Activated CD4-positive, alpha-beta T cell treated with anti-CD3 and anti-CD28 coated beads, Interleukin-2, amount 10 ng/mL, durations not matched to agents 7 days and 5 days (primary cell): ENCODE results near the gene DSCAM. TPM values are rescaled to one million over a fixed set of nuclear protein-coding genes. Genes with fewer than 3 reads are reported as not detected.

Experiments
- CTCF ChIA-PET: fragments of 350-600 bp; sonication (Branson Sonifier 250); formaldehyde crosslinking; loops from one replicate; lab custom pipeline; 2021; ENCODE audit warnings: antibody characterized with exemption; lab: Charles Lee
- POLR2A ChIA-PET: fragments of 350-600 bp; sonication (Branson Sonifier 250); formaldehyde crosslinking; loops from one replicate; lab custom pipeline; 2021; ENCODE audit warnings: antibody characterized with exemption; lab: Charles Lee
- DNase-seq: peaks from one replicate; pipeline ENCODE4 v3.0.0-alpha.2; 2020
- H3K27ac Mint-ChIP-seq: one replicate; pipeline ENCODE4 v1.8.0; 2021; ENCODE audit warnings: mild to moderate bottlenecking, moderate library complexity, mixed read lengths
- H3K27me3 Mint-ChIP-seq: one replicate; pipeline ENCODE4 v1.8.0; 2021; ENCODE audit warnings: mixed read lengths
- H3K36me3 Mint-ChIP-seq: one replicate; pipeline ENCODE4 v1.8.0; 2021; ENCODE audit warnings: low read depth, mixed read lengths
- H3K4me1 Mint-ChIP-seq: one replicate; pipeline ENCODE4 v1.8.0; 2021; ENCODE audit warnings: mixed read lengths
- H3K4me3 Mint-ChIP-seq: one replicate; pipeline ENCODE4 v1.8.0; 2021; ENCODE audit warnings: mild to moderate bottlenecking, moderate library complexity, mixed read lengths
- H3K9me3 Mint-ChIP-seq: one replicate; pipeline ENCODE4 v1.8.0; 2021; ENCODE audit warnings: mixed read lengths
- total RNA-seq, 2 experiments: library from RNA; stranded (reverse); gene quantifications; one replicate each; pipeline ENCODE4 v1.2.3, GENCODE V29; 2021

Gene DSCAM
- total RNA-seq, 2 experiments from 2014 or later, result not detected

DNA sequence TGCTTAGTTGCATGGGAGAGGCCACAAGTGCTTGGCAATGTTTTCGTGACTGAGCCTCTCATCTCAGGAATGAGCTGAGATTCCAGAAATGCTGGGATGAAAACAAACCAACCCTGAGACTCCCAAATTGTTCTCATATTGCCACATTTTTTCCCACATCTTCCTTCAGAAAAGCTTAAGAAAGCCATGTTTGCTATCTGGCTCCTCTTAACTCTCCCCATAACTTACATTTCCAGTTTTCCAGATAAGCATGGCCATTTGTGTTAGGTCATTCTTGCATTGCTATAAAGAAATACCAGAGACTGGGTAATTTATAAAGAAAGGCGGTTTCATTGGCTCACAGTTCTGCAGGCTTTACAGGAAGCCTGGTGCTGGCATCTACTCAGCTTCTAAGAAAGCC is 17.2 kb downstream of the DSCAM start:
- Mint-ChIP-seq H3K9me3 (no peaks in the 10 kb centered on the region), H3K4me3 (no peak overlapping the region), H3K4me1 (no peaks in the 10 kb centered on the region), H3K36me3 (no peaks in the 10 kb centered on the region), H3K27ac (no peak overlapping the region), H3K27me3 (no peaks in the 10 kb centered on the region)
- POLR2A ChIA-PET, result no interaction called here
- CTCF ChIA-PET, result no interaction called here
- DNase-seq, result no peak

GRCh38 chr21:40829308-40829707 is 17.6 kb downstream of the DSCAM start:
- no peak for DNase-seq
- POLR2A ChIA-PET, result no interaction called here
- Mint-ChIP-seq H3K27ac (no peak overlapping the region), H3K4me1 (no peaks in the 10 kb centered on the region), H3K4me3 (no peak overlapping the region), H3K27me3 (no peaks in the 10 kb centered on the region), H3K9me3 (no peaks in the 10 kb centered on the region), H3K36me3 (no peaks in the 10 kb centered on the region)
- CTCF ChIA-PET, result no interaction called here

DNA sequence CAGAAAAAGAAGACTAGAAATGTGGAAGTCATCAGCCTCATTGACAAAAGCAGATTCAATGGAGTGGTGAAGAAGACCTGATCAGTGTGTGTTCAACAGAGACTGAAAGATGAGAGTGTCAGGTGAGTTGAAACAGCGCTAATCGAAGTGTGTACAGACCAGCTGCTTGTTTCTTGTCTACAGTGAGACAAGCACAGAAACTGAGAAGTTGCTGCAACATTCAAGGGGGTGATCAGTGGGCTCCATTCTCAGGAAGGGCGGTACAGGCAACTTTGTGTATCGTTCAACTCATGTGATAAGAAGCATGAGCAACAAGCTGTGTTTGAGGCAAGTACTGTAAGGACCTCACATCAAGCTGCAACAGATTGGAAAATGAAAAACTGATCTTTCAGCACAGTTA is 19.4 kb downstream of the DSCAM start:
- Mint-ChIP-seq H3K36me3 (no peaks in the 10 kb centered on the region), H3K27me3 (no peaks in the 10 kb centered on the region), H3K9me3 (no peaks in the 10 kb centered on the region), H3K4me1 (no peaks in the 10 kb centered on the region), H3K4me3 (no peak overlapping the region), H3K27ac (no peak overlapping the region)
- ChIA-PET CTCF (no interaction called here), POLR2A (no interaction called here)
- DNase-seq, result no peak

GRCh38 chr21:40819071-40819900 is 27.7 kb downstream of the DSCAM start:
- no peaks in the 10 kb centered on the region for H3K4me1 Mint-ChIP-seq
- CTCF ChIA-PET, result no interaction called here
- no peaks in the 10 kb centered on the region for H3K27me3 Mint-ChIP-seq
- H3K4me3 Mint-ChIP-seq, result no peak overlapping the region
- no peak overlapping the region for H3K27ac Mint-ChIP-seq
- peaks cover 3% of the 10 kb centered on the region for H3K9me3 Mint-ChIP-seq
- DNase-seq, result no peak
- no peaks in the 10 kb centered on the region for H3K36me3 Mint-ChIP-seq
- POLR2A ChIA-PET, result no interaction called here

DNA sequence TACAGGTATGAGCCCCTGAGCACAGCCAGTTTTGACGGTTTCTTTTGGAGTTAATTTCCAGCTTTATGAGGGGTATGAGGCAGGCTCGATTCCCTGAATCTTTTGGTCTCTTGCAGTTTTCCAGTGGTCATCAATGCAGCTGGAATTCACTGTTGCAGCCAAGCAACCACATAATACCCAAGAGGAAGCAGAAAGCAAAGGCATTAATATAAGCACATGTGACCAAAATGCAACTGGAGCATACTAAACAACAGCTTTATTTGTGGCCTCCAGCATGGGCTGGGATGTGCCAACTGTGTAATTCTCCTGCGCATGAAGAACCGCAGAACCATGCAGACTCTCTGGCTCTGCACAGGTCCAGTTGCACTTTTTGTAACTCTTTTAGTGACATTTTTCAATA is 33.0 kb downstream of the DSCAM start:
- Mint-ChIP-seq H3K4me3 (no peak overlapping the region), H3K27ac (no peak overlapping the region), H3K36me3 (no peaks in the 10 kb centered on the region), H3K4me1 (no peaks in the 10 kb centered on the region), H3K9me3 (no peaks in the 10 kb centered on the region), H3K27me3 (no peaks in the 10 kb centered on the region)
- no peak for DNase-seq
- ChIA-PET CTCF (no interaction called here), POLR2A (no interaction called here)

GRCh38 chr21:40809673-40810197 is 37.2 kb downstream of the DSCAM start:
- no peak overlapping the region for H3K27ac Mint-ChIP-seq
- no peaks in the 10 kb centered on the region for H3K36me3 Mint-ChIP-seq
- H3K4me3 Mint-ChIP-seq, result no peak overlapping the region
- DNase-seq, result no peak
- H3K9me3 Mint-ChIP-seq, result peaks cover 5% of the 10 kb centered on the region
- POLR2A ChIA-PET, result no interaction called here
- no peaks in the 10 kb centered on the region for H3K27me3 Mint-ChIP-seq
- no peaks in the 10 kb centered on the region for H3K4me1 Mint-ChIP-seq
- CTCF ChIA-PET, result interaction anchor here (1.1 kb wide), 1 partner anchor 172 kb away, joined by 3 read pairs; no protein-coding TSS in a partner anchor

DNA sequence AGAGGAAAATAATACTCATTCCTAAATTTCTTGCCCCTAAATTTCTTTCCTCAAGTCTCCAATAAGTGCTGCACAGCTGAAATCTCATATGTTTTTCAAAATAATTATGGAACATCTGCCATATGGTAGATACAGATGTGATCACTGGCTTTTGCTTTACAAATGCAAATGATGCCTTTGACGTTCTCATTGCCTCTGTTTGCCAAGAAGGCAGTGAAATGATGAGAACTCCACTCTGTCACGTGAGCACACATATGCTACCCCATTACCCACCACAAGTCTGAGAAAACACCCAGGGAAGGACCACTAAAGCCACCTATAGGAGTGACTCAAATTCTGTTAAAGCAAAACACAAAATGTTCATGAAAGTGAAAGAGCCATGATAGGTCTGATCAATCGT is 43.9 kb downstream of the DSCAM start:
- Mint-ChIP-seq H3K9me3 (peaks cover 20% of the 10 kb centered on the region), H3K27me3 (no peaks in the 10 kb centered on the region), H3K4me1 (no peaks in the 10 kb centered on the region), H3K36me3 (no peaks in the 10 kb centered on the region), H3K27ac (no peak overlapping the region), H3K4me3 (no peak overlapping the region)
- ChIA-PET CTCF (no interaction called here), POLR2A (no interaction called here)
- no peak for DNase-seq

DNA sequence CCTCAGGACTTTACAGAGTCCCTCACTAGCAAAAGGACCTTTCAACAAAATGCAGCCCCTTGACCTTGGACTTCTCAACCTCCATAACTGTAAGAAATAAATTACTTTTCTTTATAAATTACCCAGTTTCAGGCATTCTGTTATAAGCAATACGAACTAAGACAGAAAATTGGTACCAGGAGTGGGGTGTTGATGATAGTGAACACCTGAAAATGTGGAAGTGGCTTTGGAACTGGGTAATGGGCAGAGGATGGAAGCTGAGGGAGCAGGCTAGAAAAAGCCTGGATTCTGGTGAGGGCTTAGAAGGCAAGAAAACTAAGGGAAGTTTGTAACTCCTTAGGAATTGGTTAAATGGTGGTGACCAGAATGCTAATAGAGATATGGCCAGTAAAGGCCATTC is 46.8 kb downstream of the DSCAM start:
- ChIA-PET CTCF (no interaction called here), POLR2A (no interaction called here)
- Mint-ChIP-seq H3K27me3 (no peaks in the 10 kb centered on the region), H3K27ac (no peak overlapping the region), H3K4me3 (no peak overlapping the region), H3K9me3 (peaks cover 20% of the 10 kb centered on the region), H3K36me3 (no peaks in the 10 kb centered on the region), H3K4me1 (no peaks in the 10 kb centered on the region)
- no peak for DNase-seq

DNA sequence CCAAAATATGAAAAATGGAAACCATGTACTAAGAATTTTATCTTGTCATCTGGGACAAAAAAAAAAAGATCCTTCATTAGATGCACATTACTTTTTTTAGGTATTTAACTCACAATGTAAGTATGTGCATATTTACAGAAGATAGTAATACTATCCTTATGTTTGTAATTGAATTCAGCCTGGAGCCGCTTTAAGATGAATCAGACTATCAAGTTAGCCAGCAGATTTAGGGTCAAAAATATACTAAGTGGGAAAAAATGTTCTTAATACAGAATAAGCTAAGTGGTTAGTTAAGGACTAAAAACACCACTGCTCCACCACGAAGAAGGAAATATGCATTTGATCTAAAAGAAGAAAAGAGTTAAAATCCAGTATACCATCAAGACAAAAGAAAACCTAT is 49.1 kb downstream of the DSCAM start:
- no peak for DNase-seq
- ChIA-PET POLR2A (no interaction called here), CTCF (no interaction called here)
- Mint-ChIP-seq H3K4me3 (no peak overlapping the region), H3K36me3 (no peaks in the 10 kb centered on the region), H3K27me3 (no peaks in the 10 kb centered on the region), H3K4me1 (no peaks in the 10 kb centered on the region), H3K27ac (no peak overlapping the region), H3K9me3 (peaks cover 15% of the 10 kb centered on the region)

DNA sequence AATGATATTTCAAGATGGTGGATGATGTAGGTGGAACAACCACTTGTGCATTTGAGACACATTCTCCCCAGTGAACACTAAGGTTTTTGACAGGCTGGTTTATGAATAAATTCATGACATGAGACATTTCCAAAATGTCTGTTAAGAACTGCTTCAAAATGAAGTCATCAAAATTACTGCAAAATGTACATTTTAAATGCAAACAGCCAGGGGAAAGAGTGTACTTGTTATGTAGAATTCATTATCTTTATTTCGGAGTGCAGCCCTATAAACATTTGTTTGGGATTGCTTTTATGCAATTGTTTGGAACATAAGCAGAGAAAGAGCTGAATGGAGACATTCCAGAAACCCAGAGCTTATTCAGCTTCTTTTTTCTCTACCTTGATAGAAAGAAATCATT is 49.5 kb downstream of the DSCAM start:
- no peak for DNase-seq
- Mint-ChIP-seq H3K4me3 (no peak overlapping the region), H3K27me3 (no peaks in the 10 kb centered on the region), H3K36me3 (no peaks in the 10 kb centered on the region), H3K4me1 (no peaks in the 10 kb centered on the region), H3K27ac (no peak overlapping the region), H3K9me3 (peaks cover 13% of the 10 kb centered on the region)
- ChIA-PET POLR2A (no interaction called here), CTCF (no interaction called here)

GRCh38 chr21:40796464-40796863 is 50.5 kb downstream of the DSCAM start:
- H3K27ac Mint-ChIP-seq, result no peak overlapping the region
- no peaks in the 10 kb centered on the region for H3K36me3 Mint-ChIP-seq
- no peak overlapping the region for H3K4me3 Mint-ChIP-seq
- H3K27me3 Mint-ChIP-seq, result no peaks in the 10 kb centered on the region
- no peaks in the 10 kb centered on the region for H3K4me1 Mint-ChIP-seq
- H3K9me3 Mint-ChIP-seq, result peaks cover 11% of the 10 kb centered on the region
- DNase-seq, result no peak
- ChIA-PET POLR2A (no interaction called here), CTCF (no interaction called here)

DNA sequence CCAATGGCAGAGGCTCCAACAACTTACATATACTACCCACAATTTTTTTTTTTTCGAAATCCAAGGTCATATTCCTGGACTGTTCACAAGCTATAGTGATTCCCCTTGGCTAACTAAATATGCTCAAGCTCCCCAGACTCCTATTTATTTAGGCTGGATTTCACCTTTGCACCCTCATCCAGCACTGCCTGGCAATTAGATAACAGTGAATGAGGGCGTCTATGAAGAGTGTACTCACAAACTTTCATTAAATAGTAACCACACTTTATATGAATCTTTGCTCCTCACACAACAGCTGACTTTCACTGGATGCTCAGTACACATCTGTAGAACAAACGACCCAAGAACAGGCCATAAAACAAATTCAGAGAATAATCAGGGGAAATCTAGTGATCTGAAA is 51.6 kb downstream of the DSCAM start:
- CTCF ChIA-PET, result no interaction called here

GRCh38 chr21:40792691-40793456 is 54.1 kb downstream of the DSCAM start:
- H3K36me3 Mint-ChIP-seq, result no peaks in the 10 kb centered on the region
- H3K4me1 Mint-ChIP-seq, result no peaks in the 10 kb centered on the region
- CTCF ChIA-PET, result no interaction called here
- POLR2A ChIA-PET, result no interaction called here
- H3K4me3 Mint-ChIP-seq, result no peak overlapping the region
- H3K9me3 Mint-ChIP-seq, result peaks cover 1% of the 10 kb centered on the region
- no peak overlapping the region for H3K27ac Mint-ChIP-seq
- no peaks in the 10 kb centered on the region for H3K27me3 Mint-ChIP-seq
- no peak for DNase-seq

More for the DNA sequence above, 51.6 kb downstream of the DSCAM start:
- POLR2A ChIA-PET, result no interaction called here
- Mint-ChIP-seq H3K27ac (no peak overlapping the region), H3K27me3 (no peaks in the 10 kb centered on the region), H3K4me1 (no peaks in the 10 kb centered on the region), H3K9me3 (peaks cover 9% of the 10 kb centered on the region), H3K36me3 (no peaks in the 10 kb centered on the region), H3K4me3 (no peak overlapping the region)
- no peak for DNase-seq
